ACC112 (cell line): ENCODE results near the gene ACOX2.

Source experiments
- H2AFZ ChIP-seq: fragments of 200-600 bp; sonication (generic); one replicate; pipeline ENCODE4 v1.6.0; 2017; ENCODE audit warnings: antibody characterized with exemption, low read length; ENCODE audit not compliant: unreplicated experiment
- H3K27ac ChIP-seq: fragments of 200-600 bp; sonication (generic); 2 replicates; pipeline ENCODE4 v1.5.1; 2014; ENCODE audit warnings: low read depth, mild to moderate bottlenecking, antibody characterized with exemption, low read length, moderate library complexity
- H3K27me3 ChIP-seq: fragments of 200-600 bp; sonication (generic); 2 replicates; pipeline ENCODE4 v1.6.1; 2014; ENCODE audit warnings: mild to moderate bottlenecking, antibody characterized with exemption, low read length, moderate library complexity, mixed read lengths; ENCODE audit not compliant: insufficient read depth
- H3K36me3 ChIP-seq: fragments of 200-600 bp; sonication (generic); 2 replicates; pipeline ENCODE4 v1.6.1; 2016; ENCODE audit warnings: mild to moderate bottlenecking, antibody characterized with exemption, low read length, moderate library complexity, mixed read lengths; ENCODE audit not compliant: insufficient read depth
- H3K4me1 ChIP-seq: fragments of 200-600 bp; sonication (generic); one replicate; pipeline ENCODE4 v1.6.1; 2016; ENCODE audit warnings: low read length, mixed read lengths; ENCODE audit not compliant: insufficient read depth, unreplicated experiment, control insufficient read depth
- H3K4me3 ChIP-seq: fragments of 200-600 bp; sonication (generic); 2 replicates; pipeline ENCODE4 v1.5.1; 2014; ENCODE audit warnings: mild to moderate bottlenecking, low read depth, low read length
- H3K79me2 ChIP-seq: fragments of 200-600 bp; sonication (generic); one replicate; pipeline ENCODE4 v1.6.0; 2016; ENCODE audit warnings: low read length; ENCODE audit not compliant: control insufficient read depth, unreplicated experiment, insufficient read depth

Gene ACOX2

GRCh38 chr3:58536501-58537411, at the start of gene ACOX2:
TSS of gene ACOX2 (minus strand) at chr3:58537190. CDS start at chr3:58535106, 2,084 bp downstream.
- Histone ChIP-seq H3K27ac (0 out of 2 replicates have a peak within 1 kb of the TSS, but pooled peaks have one; percentile 5), H3K27me3 (no peaks in the 10 kb centered on the region), H3K4me3 (peak within 1 kb of the TSS; percentile 71), H3K79me2 (no peaks in the 10 kb centered on the region), H3K4me1 (peaks cover 19% of the 10 kb centered on the region), H3K36me3 (no peaks in the 10 kb centered on the region), H2AFZ (peak within 1 kb of the TSS; percentile 73)

GRCh38 chr3:58585994-58586393, 49.0 kb upstream of the ACOX2 start:
- Histone ChIP-seq H3K4me3 (peak overlapping the region; percentile 76), H3K79me2 (no peaks in the 10 kb centered on the region), H3K27me3 (peaks cover 28% of the 10 kb centered on the region), H2AFZ (peak overlapping the region; percentile 29), H3K36me3 (no peaks in the 10 kb centered on the region), H3K4me1 (peaks cover 3% of the 10 kb centered on the region), H3K27ac (no peak overlapping the region)

DNA sequence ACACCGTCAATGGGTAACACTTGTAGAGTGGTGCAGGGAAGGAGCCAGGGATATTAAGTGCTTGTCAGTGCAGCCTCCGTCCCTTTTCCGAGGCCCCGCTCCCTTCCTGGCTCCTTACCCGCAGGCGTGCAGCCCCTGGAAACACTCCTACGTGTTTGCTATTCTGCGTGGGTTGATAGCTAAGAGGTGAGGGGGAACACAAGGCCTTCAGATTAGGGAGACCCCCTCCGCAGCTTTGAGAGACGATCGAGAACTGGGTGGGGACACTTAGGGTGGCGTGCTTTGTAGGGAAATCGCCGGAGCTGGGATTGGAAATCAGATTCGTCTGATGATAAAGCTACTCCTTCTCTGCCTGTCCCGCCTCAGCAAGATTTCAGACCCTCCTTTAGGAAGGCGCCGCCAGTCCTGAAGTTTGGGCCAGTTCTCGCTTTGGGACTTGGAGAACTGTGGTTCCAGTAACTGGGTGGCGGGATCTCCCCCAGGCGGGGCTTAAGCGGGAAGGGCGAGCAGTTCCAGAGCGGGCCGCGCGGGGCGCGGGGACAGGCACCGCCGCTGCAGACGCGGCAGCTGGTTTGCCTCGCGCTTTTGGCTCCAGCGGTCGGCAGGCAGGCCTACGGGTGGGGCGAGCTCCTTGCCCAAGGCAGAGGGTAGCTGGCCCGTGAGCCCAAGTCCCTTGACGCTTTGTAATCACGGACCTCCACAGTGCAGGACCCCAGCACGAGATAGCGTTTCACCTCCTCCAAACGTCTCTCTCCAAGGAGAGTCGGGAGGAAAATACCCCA, 48.2 kb upstream of the ACOX2 start:
- Histone ChIP-seq H3K4me1 (peaks cover 3% of the 10 kb centered on the region), H3K36me3 (no peaks in the 10 kb centered on the region), H3K27me3 (peaks cover 28% of the 10 kb centered on the region), H3K27ac (no peak overlapping the region), H3K79me2 (no peaks in the 10 kb centered on the region), H3K4me3 (peak overlapping the region; percentile 76), H2AFZ (peak overlapping the region; percentile 29)

DNA sequence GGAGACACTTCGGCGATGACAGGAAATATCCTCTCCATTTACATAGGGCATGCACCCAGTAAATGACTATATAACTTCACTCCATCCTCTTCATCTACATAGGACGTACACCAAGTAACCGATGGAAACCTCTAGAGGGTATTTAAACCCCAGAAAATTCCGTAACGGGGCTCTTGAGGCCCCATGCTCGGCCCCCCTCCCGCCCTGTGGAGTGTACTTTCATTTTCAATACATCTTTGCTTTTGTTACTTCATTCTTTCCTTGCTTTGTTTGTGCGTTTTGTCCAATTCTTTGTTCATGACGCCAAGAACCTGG, 47.7 kb upstream of the ACOX2 start:
- Histone ChIP-seq H3K27me3 (peaks cover 28% of the 10 kb centered on the region), H3K4me1 (peaks cover 3% of the 10 kb centered on the region), H2AFZ (peak overlapping the region; percentile 29), H3K4me3 (peak overlapping the region; percentile 76), H3K79me2 (no peaks in the 10 kb centered on the region), H3K36me3 (no peaks in the 10 kb centered on the region), H3K27ac (no peak overlapping the region)

DNA sequence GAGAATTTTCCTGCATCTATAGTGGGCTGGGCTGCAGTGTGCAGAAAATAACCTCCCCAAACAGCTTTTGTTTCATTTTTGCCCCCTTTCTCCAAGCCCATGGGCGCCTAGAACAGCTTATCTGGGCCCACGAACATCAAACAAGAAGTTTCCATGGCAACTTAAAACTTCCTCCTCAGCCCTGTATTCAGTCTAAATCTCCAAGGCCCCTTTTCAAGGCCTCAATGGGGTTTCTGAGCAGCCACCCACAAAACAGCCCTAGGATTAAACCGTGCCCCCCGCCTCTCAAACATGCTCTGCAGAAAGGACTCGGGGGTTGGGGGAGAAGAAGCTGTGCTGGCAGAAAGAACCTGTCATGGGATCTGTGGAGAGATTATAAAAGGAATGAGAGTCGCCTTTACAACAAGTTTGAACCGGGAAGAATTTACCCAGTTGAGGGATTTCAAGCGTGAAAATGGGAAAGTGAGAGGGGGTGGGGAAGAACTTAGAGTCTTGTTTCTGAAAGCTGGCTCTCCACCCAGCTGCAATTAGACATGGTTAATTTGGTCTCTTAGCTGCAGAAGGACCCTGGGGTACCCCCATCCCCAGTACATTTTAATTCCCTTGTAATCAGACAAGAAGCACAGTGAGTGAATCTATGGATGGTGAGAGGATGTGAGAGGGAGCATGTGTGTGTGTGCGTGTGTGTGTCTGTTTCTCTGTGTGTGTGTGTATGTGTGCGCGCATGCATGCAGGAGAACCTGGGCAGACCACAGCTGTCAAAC, 44.5 kb upstream of the ACOX2 start:
- Histone ChIP-seq H3K27me3 (peaks cover 9% of the 10 kb centered on the region), H3K4me1 (peaks cover 8% of the 10 kb centered on the region), H3K4me3 (no peak overlapping the region)

GRCh38 chr3:58580826-58581327, 43.9 kb upstream of the ACOX2 start:
- Histone ChIP-seq H3K4me3 (no peak overlapping the region), H2AFZ (no peak overlapping the region), H3K27ac (no peak overlapping the region), H3K4me1 (peaks cover 8% of the 10 kb centered on the region), H3K79me2 (no peaks in the 10 kb centered on the region), H3K27me3 (peaks cover 3% of the 10 kb centered on the region), H3K36me3 (no peaks in the 10 kb centered on the region)

More for the DNA sequence above, 44.5 kb upstream of the ACOX2 start:
- Histone ChIP-seq H3K79me2 (no peaks in the 10 kb centered on the region), H3K27ac (no peak overlapping the region), H2AFZ (no peak overlapping the region), H3K36me3 (no peaks in the 10 kb centered on the region)

- Histone ChIP-seq H2AFZ (no peak overlapping the region), H3K79me2 (no peaks in the 10 kb centered on the region), H3K4me3 (no peak overlapping the region), H3K4me1 (peaks cover 5% of the 10 kb centered on the region), H3K27me3 (no peaks in the 10 kb centered on the region), H3K27ac (no peak overlapping the region), H3K36me3 (no peaks in the 10 kb centered on the region)
These were observed 41.9 kb upstream of the ACOX2 start for GRCh38 chr3:58578873-58579272.

DNA sequence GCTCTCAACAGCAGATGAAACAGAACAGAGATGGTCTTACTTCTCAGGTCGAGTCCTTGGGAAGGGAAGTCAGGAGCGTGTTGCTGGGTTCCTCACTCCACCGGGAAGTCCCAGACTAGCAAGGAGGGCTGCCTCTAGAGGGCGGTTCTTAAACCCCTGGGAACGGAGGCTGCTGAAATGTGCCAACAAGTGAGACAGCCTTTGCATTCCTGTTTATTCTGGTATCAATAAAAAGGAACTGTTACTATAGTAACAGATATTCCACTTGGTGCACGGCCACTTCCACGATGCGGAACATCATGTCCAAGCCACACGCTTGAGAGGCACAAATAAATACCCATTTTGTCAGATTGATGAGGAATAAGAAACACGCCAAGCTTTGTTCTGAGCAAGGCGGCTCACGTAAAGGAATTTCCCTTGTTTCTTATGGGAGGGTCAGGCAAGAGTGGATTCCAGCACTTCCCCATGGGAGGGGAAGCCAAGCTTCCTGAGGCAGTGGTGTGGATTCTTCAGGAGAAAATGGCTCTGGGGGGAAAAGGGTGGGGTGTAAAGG, 40.4 kb upstream of the ACOX2 start, which contains the start of gene FAM107A:
TSS of gene FAM107A (minus strand) at position 123 of the 553 bp plus-strand sequence. CDS start 7,531 bp downstream, outside the sequence.
- H3K4me3 ChIP-seq = peak within 1 kb of the TSS; percentile 7; the same call in 1 of the 2 replicates
- no peak within 1 kb of the TSS for H2AFZ ChIP-seq
- no peaks in the 10 kb centered on the region for H3K79me2 ChIP-seq
- no peaks in the 10 kb centered on the region for H3K27me3 ChIP-seq
- peak within 1 kb of the TSS; percentile 28; the same call in 1 of the 2 replicates for H3K27ac ChIP-seq
- no peaks in the 10 kb centered on the region for H3K36me3 ChIP-seq
- H3K4me1 ChIP-seq = peaks cover 5% of the 10 kb centered on the region

GRCh38 chr3:58576716-58577115, 39.7 kb upstream of the ACOX2 start:
- peaks cover 5% of the 10 kb centered on the region for H3K4me1 ChIP-seq
- H3K27ac ChIP-seq = no peak overlapping the region
- H3K36me3 ChIP-seq = no peaks in the 10 kb centered on the region
- H3K4me3 ChIP-seq = peak overlapping the region; percentile 7; the same call in 1 of the 2 replicates
- no peaks in the 10 kb centered on the region for H3K27me3 ChIP-seq
- H2AFZ ChIP-seq = no peak overlapping the region
- no peaks in the 10 kb centered on the region for H3K79me2 ChIP-seq
